EH (cell line): ENCODE results near the gene GATA6.
"Not testable (repeated sequence)": the region's sequence is repeated elsewhere in the genome, so short reads cannot be mapped to it uniquely, and the experiment has no call there.

Source experiments
- DNase-seq: peaks from one replicate; pipeline ENCODE4 v3.0.0-alpha.2; 2015; ENCODE audit warnings: low read depth

GATA6 gene

GRCh38 chr18:22182884-22183697, 13.7 kb downstream of the GATA6 start:
- DNase-seq = no peak

- DNase-seq = no peak
Measured at GRCh38 chr18:22183698-22184170, 14.3 kb downstream of the GATA6 start.

GRCh38 chr18:22184573-22184972, 15.2 kb downstream of the GATA6 start:
- DNase-seq = not testable (repeated sequence)

- no peak for DNase-seq
Measured at GRCh38 chr18:22185273-22185672, 15.9 kb downstream of the GATA6 start.

- no peak for DNase-seq
Measured at GRCh38 chr18:22185771-22186386, 16.5 kb downstream of the GATA6 start.

GRCh38 chr18:22186484-22186971, 17.1 kb downstream of the GATA6 start:
- DNase-seq = no peak

- DNase-seq = no peak
Measured at GRCh38 chr18:22188559-22189267, 19.3 kb downstream of the GATA6 start.

GRCh38 chr18:22189449-22190166, 20.2 kb downstream of the GATA6 start:
- no peak for DNase-seq

- DNase-seq = no peak
Measured at GRCh38 chr18:22191346-22191695, 21.9 kb downstream of the GATA6 start.

GRCh38 chr18:22191923-22192322, 22.5 kb downstream of the GATA6 start:
- no peak for DNase-seq

GRCh38 chr18:22193466-22193865, 24.1 kb downstream of the GATA6 start:
- DNase-seq = no peak

GRCh38 chr18:22194151-22194598, 24.8 kb downstream of the GATA6 start:
- no peak for DNase-seq

- DNase-seq = no peak
Measured at GRCh38 chr18:22195052-22195451, 25.7 kb downstream of the GATA6 start.

GRCh38 chr18:22196943-22197342, 27.6 kb downstream of the GATA6 start:
- DNase-seq = not testable (repeated sequence)

GRCh38 chr18:22197668-22198067, 28.3 kb downstream of the GATA6 start:
- DNase-seq = no peak

GRCh38 chr18:22198163-22198562, 28.8 kb downstream of the GATA6 start:
- DNase-seq = no peak

- no peak for DNase-seq
Measured at GRCh38 chr18:22199005-22199404, 29.6 kb downstream of the GATA6 start.

- DNase-seq = no peak
Measured at GRCh38 chr18:22200611-22201225, 31.3 kb downstream of the GATA6 start.

GRCh38 chr18:22203035-22203434, 33.6 kb downstream of the GATA6 start:
- no peak for DNase-seq

- DNase-seq = no peak
Measured at GRCh38 chr18:22203536-22204213, 34.3 kb downstream of the GATA6 start.

- DNase-seq = no peak
Measured at GRCh38 chr18:22204214-22204536, 34.8 kb downstream of the GATA6 start.
